GM12878 (cell line): ENCODE data around the gene HVCN1. TPM values are rescaled to one million over a fixed set of nuclear protein-coding genes. Genes with fewer than 3 reads are reported as not detected.

Experiments used
- ATAC-seq: fragments of 200-7000 bp; cut with Tn5 transposase; 3 replicates; pipeline ENCODE4 v1.9.1; 2020; ENCODE audit warnings: mild to moderate bottlenecking, moderate library complexity
- BruUV-seq: library from RNA; stranded (reverse); fragments of 400-500 nt; replicated peaks from 2 replicates; lab custom pipeline; 2021; lab: Mats Ljungman, UMichigan
- CTCF ChIA-PET: fragments of 300-600 bp; sonication (Branson Sonifier 250); formaldehyde crosslinking; extraction: SDS; loops from one replicate; lab custom pipeline; 2021; ENCODE audit warnings: inconsistent platforms; lab: Yijun Ruan, JAX
- POLR2A ChIA-PET: fragments of 350-600 bp; formaldehyde crosslinking; extraction: SDS; loops from one replicate; lab custom pipeline; 2021; ENCODE audit warnings: inconsistent platforms; lab: Charles Lee
- RAD21 ChIA-PET: fragments of 300-600 bp; sonication (Branson Sonifier 250); formaldehyde crosslinking; loops from one replicate; lab custom pipeline; 2023; ENCODE audit warnings: antibody characterized with exemption; ENCODE audit not compliant: unreplicated experiment; lab: Charles Lee
- SMC1A ChIA-PET: fragments of 300-600 bp; sonication (Branson Sonifier 250); formaldehyde crosslinking; loops from one replicate; lab custom pipeline; 2023; ENCODE audit not compliant: unreplicated experiment, uncharacterized antibody; lab: Charles Lee
- DNase-seq: peaks from one replicate; pipeline ENCODE4 v3.0.0-alpha.2; 2011; ENCODE audit warnings: low read depth, low spot score
- FAIRE-seq: peaks from 3 replicates; lab custom pipeline; 2011; peaks lifted over from hg19 to GRCh38; lab: Jason Lieb, UNC
- H2AFZ ChIP-seq: 2 replicates; pipeline ENCODE4 v1.6.0; 2011; ENCODE audit warnings: low read depth, low read length, control low read depth; ENCODE audit not compliant: control insufficient read depth
- H3K27ac ChIP-seq: 2 replicates; pipeline ENCODE4 v1.5.1; 2011; ENCODE audit warnings: control low read depth; ENCODE audit not compliant: control insufficient read depth, insufficient read depth
- H3K27me3 ChIP-seq, 2 experiments: replicated peaks in 1 of 2; 2 replicates each; pipeline versions ENCODE4 v1.6.0 to v1.6.1; 2011; ENCODE audit warnings: low read length in 1 of 2; ENCODE audit not compliant: control insufficient read depth in 2 of 2, insufficient read depth in 2 of 2
- H3K36me3 ChIP-seq, 2 experiments: 2 replicates each; pipeline ENCODE4 v1.5.1; 2011; ENCODE audit warnings: low read length in 1 of 2; ENCODE audit not compliant: control insufficient read depth in 2 of 2, insufficient read depth in 2 of 2
- H3K4me1 ChIP-seq: 2 replicates; pipeline ENCODE4 v1.6.1; 2011; ENCODE audit warnings: mild to moderate bottlenecking, low read length, moderate library complexity, mixed read lengths; ENCODE audit not compliant: control insufficient read depth, insufficient read depth
- H3K4me2 ChIP-seq: 2 replicates; pipeline ENCODE4 v1.6.0; 2011; ENCODE audit warnings: control low read depth; ENCODE audit not compliant: control insufficient read depth, insufficient read depth
- H3K4me3 ChIP-seq: fragments of 200-600 bp; sonication (generic); 2 replicates; pipeline ENCODE4 v1.5.1; 2016
- H3K79me2 ChIP-seq: 2 replicates; pipeline ENCODE4 v1.6.0; 2011; ENCODE audit warnings: low read length; ENCODE audit not compliant: control insufficient read depth, insufficient read depth
- H3K9ac ChIP-seq: 2 replicates; pipeline ENCODE4 v1.8.0; 2011; ENCODE audit warnings: low read length, control low read depth, mixed read lengths; ENCODE audit not compliant: control insufficient read depth, insufficient read depth
- H3K9me3 ChIP-seq: replicated peaks from 3 replicates; pipeline ENCODE4 v1.5.1; 2011; ENCODE audit warnings: mild to moderate bottlenecking, low read length; ENCODE audit not compliant: control insufficient read depth, insufficient read depth
- H4K20me1 ChIP-seq: 2 replicates; pipeline ENCODE4 v1.6.0; 2011; ENCODE audit not compliant: control insufficient read depth, insufficient read depth
- BHLHE40 ChIP-seq, 2 experiments: fragments of 450-650 bp in 1 of 2; IDR thresholded peaks; 2 replicates each; pipeline ENCODE4 v1.6.1; 2011 to 2017; ENCODE audit warnings: low read depth in 2 of 2, borderline replicate concordance in 1 of 2, improper control_type of control experiment in 1 of 2, low read length in 1 of 2, mild to moderate bottlenecking in 1 of 2
- CREB1 ChIP-seq: IDR thresholded peaks from 2 replicates; pipeline ENCODE4 v1.6.1; 2012; ENCODE audit warnings: low read depth, mild to moderate bottlenecking, inconsistent platforms
- ESRRA ChIP-seq: IDR thresholded peaks from 2 replicates; pipeline ENCODE4 v1.6.1; 2012; ENCODE audit warnings: mild to moderate bottlenecking, low read length, improper control_type of control experiment
- HDAC6 ChIP-seq: fragments of 200-600 bp; sonication (generic); IDR thresholded peaks from one replicate; pipeline ENCODE4 v1.8.0; 2017; ENCODE audit warnings: antibody characterized with exemption; ENCODE audit not compliant: unreplicated experiment
- MEF2B ChIP-seq: fragments of 450-650 bp; IDR thresholded peaks from 2 replicates; pipeline ENCODE4 v1.6.1; 2018; ENCODE audit warnings: mild to moderate bottlenecking, moderate library complexity; ENCODE audit not compliant: partially characterized antibody, poor library complexity, severe bottlenecking
- MXI1 ChIP-seq: fragments of 150-350 bp; IDR thresholded peaks from 2 replicates; pipeline ENCODE4 v1.6.1; 2011; ENCODE audit warnings: low read depth, mild to moderate bottlenecking, inconsistent platforms, low read length, improper control_type of control experiment
- MYC ChIP-seq: IDR thresholded peaks from 2 replicates; pipeline ENCODE4 v1.6.1; 2011; ENCODE audit warnings: mild to moderate bottlenecking, low read length, moderate library complexity, inconsistent platforms; ENCODE audit not compliant: insufficient read depth, insufficient replicate concordance, insufficient read length, severe bottlenecking
- PKNOX1 ChIP-seq: fragments of 450-650 bp; IDR thresholded peaks from 2 replicates; pipeline ENCODE4 v1.6.1; 2016; ENCODE audit warnings: mild to moderate bottlenecking
- RAD21 ChIP-seq: IDR thresholded peaks from 2 replicates; pipeline ENCODE4 v1.6.1; 2011; ENCODE audit warnings: mild to moderate bottlenecking, low read depth, low read length, moderate library complexity; ENCODE audit not compliant: insufficient read depth
- SKIL ChIP-seq: fragments of 450-650 bp; IDR thresholded peaks from 2 replicates; pipeline ENCODE4 v1.6.1; 2017; ENCODE audit warnings: mild to moderate bottlenecking, low read depth, inconsistent platforms; ENCODE audit not compliant: poor library complexity, severe bottlenecking
- SMAD5 ChIP-seq: IDR thresholded peaks from 2 replicates; pipeline ENCODE4 v1.6.1; 2016; ENCODE audit warnings: antibody characterized with exemption, low read depth
- TBL1XR1 ChIP-seq: IDR thresholded peaks from 2 replicates; pipeline ENCODE4 v1.6.1; 2012; ENCODE audit warnings: low read depth, low read length, improper control_type of control experiment
- ZBTB33 ChIP-seq: fragments of 450-650 bp; IDR thresholded peaks from 2 replicates; pipeline ENCODE4 v1.6.1; 2017; ENCODE audit warnings: mild to moderate bottlenecking
- ZNF622 ChIP-seq: fragments of 450-650 bp; IDR thresholded peaks from 2 replicates; pipeline ENCODE4 v1.6.1; 2017; ENCODE audit warnings: mild to moderate bottlenecking, inconsistent platforms
- WGBS: methylation state at CpG from one replicate; pipeline ENCODE4 v1.1.6; 2016; ENCODE audit warnings: low lambda C conversion rate; ENCODE audit not compliant: insufficient replicate concordance, insufficient coverage; ENCODE audit errors: missing lambda C conversion rate; 5-methylcytosine and 5-hydroxymethylcytosine counted together
- in situ Hi-C: fragments of 300-500 bp; cut with MboI; formaldehyde crosslinking; loops from 9 replicates; pipeline ENCODE4 v1.14.3; 2018; ENCODE audit warnings: mixed read lengths
- intact Hi-C: fragments of 100-400 bp; cut with micrococcal nuclease; formaldehyde crosslinking; loops from one replicate; pipeline ENCODE4 v1.14.2; 2022; ENCODE audit not compliant: unreplicated experiment
- polyA plus RNA-seq, 11 experiments: library from polyadenylated mRNA; depleted of rRNA in 4 of 11; unstranded in 6 of 11; stranded (reverse) in 5 of 11; fragments of >200 nt; fragmentation: Nextera tagmentation in 4 of 11; fragmentation: Illumina TruSeq in 1 of 11; extraction: Ambion mirVana in 4 of 11; extraction: Trizol in 1 of 11; gene quantifications; 1 replicate in 1 of 11; 2 replicates in 10 of 11; pipeline versions ENCODE4 v1.2.1 to v1.2.3, GENCODE V29; 2011 to 2016; ENCODE audit warnings: inconsistent platforms in 2 of 11, missing spikeins in 2 of 11, low read depth in 1 of 11
- total RNA-seq, 4 experiments: library from RNA; depleted of rRNA in 3 of 4; stranded (reverse); fragments of >200 nt in 3 of 4; fragmentation: Illumina TruSeq in 1 of 4; extraction: Trizol in 1 of 4; gene quantifications; 2 replicates each; pipeline versions ENCODE4 v1.2.1 to v1.2.3, GENCODE V29; 2013 to 2021

The HVCN1 gene
- total and polyA plus RNA-seq, 10 of the 15 experiments (the other 5 are each of a cell fraction or from before 2014, with no cell fraction given), result 27.8 to 181 (median 103) TPM

GRCh38 chr12:110687396-110688169 lies 1.3 kb downstream of the HVCN1 start (continued):
- no peak for TF ChIP-seq MEF2B
- TF ChIP-seq CREB1, result 0 out of 2 replicates have a peak, but pooled peaks have one; percentile 12
- no peak for TF ChIP-seq SMAD5
- no peak for TF ChIP-seq ZBTB33

- Histone ChIP-seq H3K27me3 (no peaks in the 10 kb centered on the region), H3K79me2 (peaks cover 62% of the 10 kb centered on the region), H3K9ac (peak overlapping the region; percentile 79), H3K4me2 (peak overlapping the region; percentile 43), H2AFZ (no peak overlapping the region), H3K4me3 (peak overlapping the region; percentile 90), H4K20me1 (no peaks in the 10 kb centered on the region), H3K36me3 (peaks cover 2 to 14% of the 10 kb centered on the region in 2 experiments; a peak in 2 of 4 replicates), H3K27ac (peak overlapping the region; percentile 83), H3K9me3 (no peaks in the 10 kb centered on the region; the same call in 2 of the 3 replicates), H3K4me1 (peaks cover 34% of the 10 kb centered on the region)
- TSS peak; percentile 25 for BruUV-seq
- ChIA-PET SMC1A (interaction anchor here (0.7 to 4.3 kb wide), 20 partner anchors 9 to 140 kb away, joined by 3 to 52 read pairs (median 5); partner anchors contain the start of gene TCTN1), RAD21 (interaction anchor here (0.6 to 3.8 kb wide), 14 partner anchors 10 to 153 kb away, joined by 3 to 43 read pairs (median 4); partner anchors contain the start of gene TCTN1), CTCF (interaction anchor here (0.6 to 3.1 kb wide), 12 partner anchors 8 to 218 kb away, joined by 3 to 21 read pairs (median 5); partner anchors contain the start of genes FAM216A and GPN3), POLR2A (interaction anchor here (0.6 to 5.1 kb wide), 13 partner anchors 9 to 758 kb away, joined by 3 to 80 read pairs (median 5); partner anchors contain the start of gene TCTN1)
- in situ Hi-C loops, result no loop called here
- ATAC-seq (0 out of 3 replicates have a peak, but pooled peaks have one; percentile 5), DNase-seq (no peak), FAIRE-seq (no peak)
- 0% methylated on average over 3 of the region's 3 CpGs for WGBS
- intact Hi-C loops, result loop anchor here (1.0 kb wide), 1 partner anchor 9 kb away; no protein-coding TSS in a partner anchor
- TF ChIP-seq ZNF622, result no peak
- no peak for TF ChIP-seq RAD21
- peak; percentile 53 for TF ChIP-seq SKIL
- peak; percentile 33; the same call in 1 of the 2 replicates for TF ChIP-seq PKNOX1
- TF ChIP-seq MYC, result no peak
- peak; percentile 64; the same call in 1 of the 2 replicates for TF ChIP-seq ESRRA
- TF ChIP-seq HDAC6, result no peak
- TF ChIP-seq TBL1XR1, result 0 out of 2 replicates have a peak, but pooled peaks have one; percentile 23
- peak in 1 of 2 experiments; percentile 11; a peak in 1 of 4 replicates for TF ChIP-seq BHLHE40 (IDR thresholded peaks at IDR 0.05; ENCODE audit: borderline replicate concordance in 1 of 2, low read depth in 2 of 2, low read length in 1 of 2)
- no peak for TF ChIP-seq MXI1
These were observed 2.5 kb downstream of the HVCN1 start for GRCh38 chr12:110686294-110686903.
